ENCODE results near the gene COASY. TPM values are rescaled to one million over a fixed set of nuclear protein-coding genes. Genes with fewer than 3 reads are reported as not detected.
"Not testable (repeated sequence)": the region's sequence is repeated elsewhere in the genome, so short reads cannot be mapped to it uniquely, and the experiment has no call there.

Gene COASY
- total RNA-seq, 1 donor from 2014 or later = 52.0 TPM

- no peak for DNase-seq (ENCODE audit: low read depth)
- H3K4me3 Mint-ChIP-seq (ENCODE audit: unreplicated experiment) = peak overlapping the region; percentile 88
- Histone ChIP-seq H3K4me1 (ENCODE audit: insufficient read depth, low read length) (peaks cover 11% of the 10 kb centered on the region), H3K27ac (ENCODE audit: low read depth, low read length) (no peak overlapping the region), H3K4me2 (ENCODE audit: low read length) (no peak overlapping the region), H3K27me3 (ENCODE audit: insufficient read depth, low read length) (no peaks in the 10 kb centered on the region), H3K4me3 (ENCODE audit: insufficient read depth, low read depth, low read length) (no peak overlapping the region), H3K79me2 (ENCODE audit: insufficient read depth, low read length) (peaks cover 11% of the 10 kb centered on the region), H3K9ac (ENCODE audit: low read length) (no peak overlapping the region), H3K9me3 (ENCODE audit: insufficient read depth, low read depth, low read length) (no peaks in the 10 kb centered on the region), H4K20me1 (ENCODE audit: insufficient read depth, low read length) (no peaks in the 10 kb centered on the region), H2AFZ (ENCODE audit: low read depth, low read length) (no peak overlapping the region), H3K36me3 (ENCODE audit: insufficient read depth, low read length) (no peaks in the 10 kb centered on the region)
- TF ChIP-seq CTCF (IDR thresholded peaks at IDR 0.05; ENCODE audit: insufficient read depth, low read depth, low read length) (no peak), EZH2 (IDR thresholded peaks at IDR 0.05; ENCODE audit: insufficient read depth, low read length) (no peak)
- H3K27ac Mint-ChIP-seq (ENCODE audit: unreplicated experiment) = no peak overlapping the region
- no peak for FAIRE-seq
- no peaks in the 10 kb centered on the region for H3K27me3 Mint-ChIP-seq (ENCODE audit: low read depth, unreplicated experiment)
- peaks cover 13% of the 10 kb centered on the region for H3K36me3 Mint-ChIP-seq (ENCODE audit: low read depth, unreplicated experiment)
- peaks cover 11% of the 10 kb centered on the region for H3K4me1 Mint-ChIP-seq (ENCODE audit: low read depth, unreplicated experiment)
- H3K9me3 Mint-ChIP-seq (ENCODE audit: unreplicated experiment) = no peaks in the 10 kb centered on the region
These were observed 24.0 kb upstream of the COASY start for GRCh38 chr17:42537826-42538451.

- Histone ChIP-seq H3K9ac (ENCODE audit: low read length) (no peak overlapping the region), H3K27ac (ENCODE audit: low read depth, low read length) (no peak overlapping the region), H3K4me3 (ENCODE audit: insufficient read depth, low read depth, low read length) (no peak overlapping the region), H4K20me1 (ENCODE audit: insufficient read depth, low read length) (no peaks in the 10 kb centered on the region), H3K4me1 (ENCODE audit: insufficient read depth, low read length) (peaks cover 11% of the 10 kb centered on the region), H3K36me3 (ENCODE audit: insufficient read depth, low read length) (no peaks in the 10 kb centered on the region), H3K4me2 (ENCODE audit: low read length) (no peak overlapping the region), H3K79me2 (ENCODE audit: insufficient read depth, low read length) (peaks cover 11% of the 10 kb centered on the region), H3K9me3 (ENCODE audit: insufficient read depth, low read depth, low read length) (no peaks in the 10 kb centered on the region), H2AFZ (ENCODE audit: low read depth, low read length) (no peak overlapping the region), H3K27me3 (ENCODE audit: insufficient read depth, low read length) (no peaks in the 10 kb centered on the region)
- FAIRE-seq (no peak), DNase-seq (ENCODE audit: low read depth) (no peak)
- Mint-ChIP-seq H3K4me1 (ENCODE audit: low read depth, unreplicated experiment) (peaks cover 11% of the 10 kb centered on the region), H3K9me3 (ENCODE audit: unreplicated experiment) (no peaks in the 10 kb centered on the region), H3K4me3 (ENCODE audit: unreplicated experiment) (no peak overlapping the region), H3K27me3 (ENCODE audit: low read depth, unreplicated experiment) (no peaks in the 10 kb centered on the region), H3K27ac (ENCODE audit: unreplicated experiment) (no peak overlapping the region), H3K36me3 (ENCODE audit: low read depth, unreplicated experiment) (peaks cover 14% of the 10 kb centered on the region)
- TF ChIP-seq EZH2 (IDR thresholded peaks at IDR 0.05; ENCODE audit: insufficient read depth, low read length) = no peak
- TF ChIP-seq CTCF (IDR thresholded peaks at IDR 0.05; ENCODE audit: insufficient read depth, low read depth, low read length) = no peak
These were observed 23.5 kb upstream of the COASY start for GRCh38 chr17:42538482-42538881.

- H3K4me1 ChIP-seq (ENCODE audit: insufficient read depth, low read length); H3K27ac Mint-ChIP-seq (ENCODE audit: unreplicated experiment): not testable (repeated sequence)
These were observed 21.4 kb upstream of the COASY start for GRCh38 chr17:42540558-42540957.

More at GRCh38 chr17:42540558-42540957, 21.4 kb upstream of the COASY start:
- H3K27me3 ChIP-seq (ENCODE audit: insufficient read depth, low read length); H4K20me1 ChIP-seq (ENCODE audit: insufficient read depth, low read length); H3K27me3 Mint-ChIP-seq (ENCODE audit: low read depth, unreplicated experiment); H3K4me1 Mint-ChIP-seq (ENCODE audit: low read depth, unreplicated experiment); H3K36me3 ChIP-seq (ENCODE audit: insufficient read depth, low read length); H3K9me3 Mint-ChIP-seq (ENCODE audit: unreplicated experiment); H3K27ac ChIP-seq (ENCODE audit: low read depth, low read length); H3K9me3 ChIP-seq (ENCODE audit: insufficient read depth, low read depth, low read length); H3K9ac ChIP-seq (ENCODE audit: low read length); H2AFZ ChIP-seq (ENCODE audit: low read depth, low read length); H3K4me3 ChIP-seq (ENCODE audit: insufficient read depth, low read depth, low read length); H3K4me3 Mint-ChIP-seq (ENCODE audit: unreplicated experiment); H3K4me2 ChIP-seq (ENCODE audit: low read length); DNase-seq (ENCODE audit: low read depth); FAIRE-seq: not testable (repeated sequence)
- peaks cover 14% of the 10 kb centered on the region for H3K36me3 Mint-ChIP-seq (ENCODE audit: low read depth, unreplicated experiment)
- H3K79me2 ChIP-seq (ENCODE audit: insufficient read depth, low read length) = peaks cover 11% of the 10 kb centered on the region

Data from astrocyte (in vitro differentiated cells and primary cell).